SU-DHL-6 (cell line): Measurements from ENCODE around the gene INPP5A.

Experiments
- CTCF ChIP-seq: fragments of 200-600 bp; sonication (generic); IDR thresholded peaks from one replicate; pipeline ENCODE4 v1.5.1; 2017; ENCODE audit warnings: antibody characterized with exemption, mild to moderate bottlenecking, low read length, moderate library complexity; ENCODE audit not compliant: insufficient read depth, poor library complexity, severe bottlenecking
- EZH2phosphoT487 ChIP-seq: fragments of 200-600 bp; sonication (generic), shearing (Covaris generic); conservative IDR thresholded peaks from 2 replicates; pipeline ENCODE4 v1.6.1; 2018; ENCODE audit warnings: mild to moderate bottlenecking, antibody characterized with exemption, low read length, moderate library complexity, mixed read lengths

GRCh38 chr10:132514821-132515520 lies 22.6 kb upstream of the INPP5A start:
- TF ChIP-seq CTCF (no peak), EZH2phosphoT487 (no peak)
